ENCODE data around the gene ATG2B.

DNA sequence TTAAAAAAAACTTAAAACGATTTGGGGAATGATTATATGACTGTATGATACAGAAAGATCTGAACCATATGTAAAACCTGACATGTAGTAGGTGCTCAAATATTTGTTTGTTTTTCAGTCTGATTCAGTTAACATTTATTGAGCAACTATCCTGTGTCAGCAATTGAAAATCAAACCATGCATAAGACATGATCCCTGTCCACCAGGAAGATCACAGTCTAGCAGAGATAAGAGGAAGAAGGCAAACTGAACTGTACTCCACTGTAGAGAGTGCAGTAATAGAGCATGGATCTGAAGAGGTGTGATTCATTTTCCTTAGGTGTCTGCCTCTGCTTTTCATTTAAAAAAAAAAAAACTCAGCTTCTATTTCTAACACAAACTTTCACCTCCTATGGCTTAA lies 20.9 kb upstream of the ATG2B start:
- TF ChIP-seq, protein P1, sequence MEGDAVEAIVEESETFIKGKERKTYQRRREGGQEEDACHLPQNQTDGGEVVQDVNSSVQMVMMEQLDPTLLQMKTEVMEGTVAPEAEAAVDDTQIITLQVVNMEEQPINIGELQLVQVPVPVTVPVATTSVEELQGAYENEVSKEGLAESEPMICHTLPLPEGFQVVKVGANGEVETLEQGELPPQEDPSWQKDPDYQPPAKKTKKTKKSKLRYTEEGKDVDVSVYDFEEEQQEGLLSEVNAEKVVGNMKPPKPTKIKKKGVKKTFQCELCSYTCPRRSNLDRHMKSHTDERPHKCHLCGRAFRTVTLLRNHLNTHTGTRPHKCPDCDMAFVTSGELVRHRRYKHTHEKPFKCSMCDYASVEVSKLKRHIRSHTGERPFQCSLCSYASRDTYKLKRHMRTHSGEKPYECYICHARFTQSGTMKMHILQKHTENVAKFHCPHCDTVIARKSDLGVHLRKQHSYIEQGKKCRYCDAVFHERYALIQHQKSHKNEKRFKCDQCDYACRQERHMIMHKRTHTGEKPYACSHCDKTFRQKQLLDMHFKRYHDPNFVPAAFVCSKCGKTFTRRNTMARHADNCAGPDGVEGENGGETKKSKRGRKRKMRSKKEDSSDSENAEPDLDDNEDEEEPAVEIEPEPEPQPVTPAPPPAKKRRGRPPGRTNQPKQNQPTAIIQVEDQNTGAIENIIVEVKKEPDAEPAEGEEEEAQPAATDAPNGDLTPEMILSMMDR (conservative IDR thresholded peaks at IDR 0.05 in 1 of 2, IDR thresholded peaks at IDR 0.05 in 1 of 2; ENCODE audit: low read depth in 1 of 2, low read length in 2 of 2), result no peak
- no peak for TF ChIP-seq EZH2 (IDR thresholded peaks at IDR 0.05; ENCODE audit: low read length, missing control alignments)
